ENCODE measurements around the gene MLPH.

Gene MLPH

GRCh38 chr2:237561221-237561620 is 74.2 kb downstream of the MLPH start:
- no peaks in the 10 kb centered on the region for H3K36me3 Mint-ChIP-seq
- H3K27ac Mint-ChIP-seq = no peak overlapping the region
- H3K4me1 Mint-ChIP-seq (ENCODE audit: low read depth) = peaks cover 7% of the 10 kb centered on the region
- no peak overlapping the region for H3K4me3 Mint-ChIP-seq
- peaks cover 4% of the 10 kb centered on the region for H3K27me3 Mint-ChIP-seq
- peaks cover 1% of the 10 kb centered on the region for H3K9me3 Mint-ChIP-seq (ENCODE audit: low read depth)

DNA sequence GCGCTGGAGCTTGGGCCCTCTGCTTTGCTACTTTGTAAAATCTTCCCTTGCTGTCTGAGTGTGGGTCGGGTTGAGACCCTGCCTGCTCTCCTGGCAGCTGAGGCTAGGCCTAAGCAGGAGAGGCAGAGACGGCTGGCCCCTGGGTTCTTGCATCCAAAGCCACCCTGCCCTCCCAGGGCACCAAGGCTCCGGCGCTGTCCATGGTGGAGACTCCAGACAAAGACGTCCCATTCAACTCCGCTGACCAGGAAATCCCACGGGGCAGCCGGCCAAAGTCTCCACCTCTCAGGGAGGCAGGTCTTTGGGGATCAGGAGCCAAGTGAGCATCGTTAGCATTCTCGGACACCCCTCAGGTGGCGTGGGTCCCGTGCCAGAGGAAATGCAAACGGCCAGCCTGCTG is 76.8 kb downstream of the MLPH start:
- Mint-ChIP-seq H3K27me3 (peaks cover 4% of the 10 kb centered on the region), H3K4me1 (ENCODE audit: low read depth) (no peaks in the 10 kb centered on the region), H3K4me3 (no peak overlapping the region), H3K27ac (no peak overlapping the region), H3K36me3 (no peaks in the 10 kb centered on the region), H3K9me3 (ENCODE audit: low read depth) (no peaks in the 10 kb centered on the region)

DNA sequence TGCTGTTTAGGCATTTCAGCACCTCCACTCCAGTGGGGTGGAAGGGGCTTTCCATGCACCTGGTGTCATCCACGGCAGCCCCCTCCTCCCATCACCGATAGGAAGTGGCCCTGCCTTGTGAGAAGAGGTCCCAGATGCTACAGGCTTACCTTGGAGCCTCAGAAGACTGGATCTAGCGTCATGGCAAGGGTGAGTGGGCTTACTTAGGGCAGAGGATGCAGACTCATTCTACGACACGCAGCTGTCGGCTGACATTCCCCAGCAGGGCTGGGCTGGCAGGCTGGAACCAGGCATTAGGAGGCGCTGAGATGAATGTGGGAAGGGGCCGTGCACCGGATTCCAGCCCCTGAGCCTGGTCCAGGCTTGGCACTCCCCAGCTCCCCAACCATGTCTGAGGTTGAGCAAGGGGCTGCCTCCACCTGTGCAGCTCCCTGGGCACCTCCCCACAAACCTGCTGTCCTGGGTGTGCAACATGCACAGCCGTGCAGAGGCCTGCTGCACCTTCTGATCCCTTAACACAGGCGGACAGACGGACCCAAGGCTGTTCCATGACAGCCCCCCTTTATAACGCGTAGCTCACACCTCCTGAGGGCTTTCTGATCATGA is 77.6 kb downstream of the MLPH start:
- no peaks in the 10 kb centered on the region for H3K27me3 Mint-ChIP-seq
- H3K4me3 Mint-ChIP-seq = no peak overlapping the region
- H3K9me3 Mint-ChIP-seq (ENCODE audit: low read depth) = no peaks in the 10 kb centered on the region
- no peak overlapping the region for H3K27ac Mint-ChIP-seq
- no peaks in the 10 kb centered on the region for H3K36me3 Mint-ChIP-seq
- H3K4me1 Mint-ChIP-seq (ENCODE audit: low read depth) = no peaks in the 10 kb centered on the region

- no peaks in the 10 kb centered on the region for H3K27me3 Mint-ChIP-seq
- no peaks in the 10 kb centered on the region for H3K36me3 Mint-ChIP-seq
- no peak overlapping the region for H3K4me3 Mint-ChIP-seq
- H3K9me3 Mint-ChIP-seq (ENCODE audit: low read depth) = no peaks in the 10 kb centered on the region
- H3K27ac Mint-ChIP-seq = no peak overlapping the region
- no peaks in the 10 kb centered on the region for H3K4me1 Mint-ChIP-seq (ENCODE audit: low read depth)
Measured at GRCh38 chr2:237565974-237566373, 78.9 kb downstream of the MLPH start.

- Mint-ChIP-seq H3K36me3 (no peaks in the 10 kb centered on the region), H3K27ac (no peak within 1 kb of the TSS), H3K27me3 (no peaks in the 10 kb centered on the region), H3K4me3 (no peak within 1 kb of the TSS), H3K4me1 (ENCODE audit: low read depth) (no peaks in the 10 kb centered on the region), H3K9me3 (ENCODE audit: low read depth) (no peaks in the 10 kb centered on the region)
Measured at GRCh38 chr2:237566401-237567235, 79.6 kb downstream of the MLPH start, which contains the start of gene PRLH. Gene PRLH (plus strand): TSS chr2:237566574. CDS start chr2:237566574, 0 bp downstream.

DNA sequence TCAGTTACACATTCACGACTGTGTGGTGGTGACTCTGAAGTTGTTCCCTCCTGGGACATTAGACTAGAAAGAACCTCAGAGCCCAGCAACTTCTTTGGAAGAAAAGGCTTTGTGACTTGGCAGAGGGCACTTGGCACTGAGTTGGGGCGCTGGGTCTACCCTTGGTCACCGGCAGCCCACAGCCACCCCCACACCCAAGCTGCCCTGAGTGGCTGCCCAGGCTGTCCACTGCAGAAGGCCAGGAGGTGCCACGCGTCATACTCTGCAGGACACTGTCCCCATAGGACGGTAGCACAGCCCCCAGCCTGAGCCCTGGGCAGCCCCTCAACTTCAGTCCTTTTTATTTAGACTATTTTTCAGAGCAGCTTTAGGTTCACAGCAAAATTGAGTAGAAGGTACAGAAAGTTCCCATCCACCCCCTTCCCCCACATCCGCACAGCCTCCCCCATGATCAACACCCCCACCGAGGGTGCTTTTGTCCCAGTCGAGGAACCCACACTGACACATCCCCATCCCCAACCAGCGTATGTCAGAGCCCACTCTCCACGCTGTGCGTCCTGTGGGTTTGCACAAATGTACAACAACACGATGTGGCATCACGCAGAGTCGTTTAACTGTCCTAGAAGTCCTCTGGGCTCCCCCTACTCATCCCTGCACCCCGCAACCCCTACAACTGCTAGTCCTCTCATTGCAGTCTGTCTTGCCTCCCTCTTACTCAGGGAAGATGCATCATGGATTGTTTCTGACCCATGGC is 80.4 kb downstream of the MLPH start:
- H3K9me3 Mint-ChIP-seq (ENCODE audit: low read depth) = no peaks in the 10 kb centered on the region

DNA sequence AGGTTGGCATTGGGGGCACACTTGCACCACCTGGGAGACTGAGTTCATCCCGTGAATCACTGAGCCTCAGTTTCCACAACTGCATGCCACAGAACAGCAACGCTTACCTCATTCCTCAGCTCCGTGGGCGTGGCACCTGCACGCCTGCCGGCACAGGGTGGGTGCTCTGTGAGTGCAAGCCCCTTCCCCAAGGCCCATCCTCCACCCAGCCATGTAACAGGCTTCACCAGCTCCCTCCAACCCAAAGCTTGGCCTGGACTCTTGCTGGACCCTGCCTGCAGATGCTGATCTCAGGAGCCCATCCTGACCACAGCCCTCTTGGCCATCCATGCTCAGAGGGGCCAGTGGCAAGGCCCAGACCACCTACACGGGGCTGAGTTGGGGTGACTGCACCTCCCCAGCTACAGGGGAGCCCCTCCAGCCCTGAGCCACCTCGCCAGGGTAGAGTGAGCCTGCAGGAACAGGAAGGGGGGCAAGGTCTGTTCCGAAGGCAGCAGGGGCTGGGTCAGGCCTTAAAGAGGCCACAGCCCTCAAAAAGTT is 81.1 kb downstream of the MLPH start:
- Mint-ChIP-seq H3K4me1 (ENCODE audit: low read depth) (peaks cover 6% of the 10 kb centered on the region), H3K4me3 (no peak overlapping the region), H3K36me3 (no peaks in the 10 kb centered on the region), H3K27ac (no peak overlapping the region), H3K9me3 (ENCODE audit: low read depth) (no peaks in the 10 kb centered on the region), H3K27me3 (no peaks in the 10 kb centered on the region)

More for the DNA sequence above, 80.4 kb downstream of the MLPH start:
- Mint-ChIP-seq H3K27me3 (no peaks in the 10 kb centered on the region), H3K27ac (no peak overlapping the region), H3K4me3 (no peak overlapping the region), H3K4me1 (ENCODE audit: low read depth) (peaks cover 6% of the 10 kb centered on the region), H3K36me3 (no peaks in the 10 kb centered on the region)

- H3K4me1 Mint-ChIP-seq (ENCODE audit: low read depth) = peaks cover 6% of the 10 kb centered on the region
- no peak overlapping the region for H3K27ac Mint-ChIP-seq
- no peaks in the 10 kb centered on the region for H3K27me3 Mint-ChIP-seq
- no peaks in the 10 kb centered on the region for H3K36me3 Mint-ChIP-seq
- H3K4me3 Mint-ChIP-seq = no peak overlapping the region
- H3K9me3 Mint-ChIP-seq (ENCODE audit: low read depth) = no peaks in the 10 kb centered on the region
Measured at GRCh38 chr2:237569041-237569440, 82.0 kb downstream of the MLPH start.

DNA sequence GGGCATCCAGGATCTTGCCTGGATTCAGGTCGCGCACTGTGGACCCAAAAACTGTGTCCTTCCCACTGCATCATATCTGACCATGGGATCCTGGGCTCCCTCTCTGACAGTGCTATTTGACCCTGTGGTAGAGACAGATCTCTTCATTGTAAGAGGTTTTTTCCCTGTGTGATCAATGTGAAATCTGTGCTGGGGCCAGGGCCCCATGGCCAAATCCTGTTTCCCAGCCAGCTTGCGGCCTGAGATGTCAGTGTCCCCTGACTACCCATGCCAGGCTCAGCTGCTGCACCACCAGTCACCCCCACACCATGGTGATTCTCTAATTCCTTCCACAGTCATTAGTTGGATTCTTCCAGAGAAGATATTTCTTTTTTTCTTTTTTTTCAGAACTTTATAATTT is 82.8 kb downstream of the MLPH start:
- H3K4me3 Mint-ChIP-seq = no peak overlapping the region
- no peaks in the 10 kb centered on the region for H3K36me3 Mint-ChIP-seq
- peaks cover 6% of the 10 kb centered on the region for H3K4me1 Mint-ChIP-seq (ENCODE audit: low read depth)
- H3K27ac Mint-ChIP-seq = no peak overlapping the region
- H3K27me3 Mint-ChIP-seq = no peaks in the 10 kb centered on the region
- H3K9me3 Mint-ChIP-seq (ENCODE audit: low read depth) = no peaks in the 10 kb centered on the region

GRCh38 chr2:237570776-237571335 is 83.8 kb downstream of the MLPH start:
- peaks cover 6% of the 10 kb centered on the region for H3K4me1 Mint-ChIP-seq (ENCODE audit: low read depth)
- no peaks in the 10 kb centered on the region for H3K9me3 Mint-ChIP-seq (ENCODE audit: low read depth)
- no peak overlapping the region for H3K4me3 Mint-ChIP-seq
- no peaks in the 10 kb centered on the region for H3K27me3 Mint-ChIP-seq
- H3K36me3 Mint-ChIP-seq = no peaks in the 10 kb centered on the region
- no peak overlapping the region for H3K27ac Mint-ChIP-seq

GRCh38 chr2:237571551-237571950 is 84.5 kb downstream of the MLPH start:
- Mint-ChIP-seq H3K27me3 (no peaks in the 10 kb centered on the region), H3K9me3 (ENCODE audit: low read depth) (no peaks in the 10 kb centered on the region), H3K27ac (no peak overlapping the region), H3K4me3 (no peak overlapping the region), H3K36me3 (no peaks in the 10 kb centered on the region), H3K4me1 (ENCODE audit: low read depth) (peaks cover 6% of the 10 kb centered on the region)

GRCh38 chr2:237572021-237572741 is 85.1 kb downstream of the MLPH start:
- no peak overlapping the region for H3K27ac Mint-ChIP-seq
- H3K36me3 Mint-ChIP-seq = no peaks in the 10 kb centered on the region
- H3K4me3 Mint-ChIP-seq = no peak overlapping the region
- H3K27me3 Mint-ChIP-seq = no peaks in the 10 kb centered on the region
- H3K9me3 Mint-ChIP-seq (ENCODE audit: low read depth) = no peaks in the 10 kb centered on the region
- H3K4me1 Mint-ChIP-seq (ENCODE audit: low read depth) = peaks cover 6% of the 10 kb centered on the region

DNA sequence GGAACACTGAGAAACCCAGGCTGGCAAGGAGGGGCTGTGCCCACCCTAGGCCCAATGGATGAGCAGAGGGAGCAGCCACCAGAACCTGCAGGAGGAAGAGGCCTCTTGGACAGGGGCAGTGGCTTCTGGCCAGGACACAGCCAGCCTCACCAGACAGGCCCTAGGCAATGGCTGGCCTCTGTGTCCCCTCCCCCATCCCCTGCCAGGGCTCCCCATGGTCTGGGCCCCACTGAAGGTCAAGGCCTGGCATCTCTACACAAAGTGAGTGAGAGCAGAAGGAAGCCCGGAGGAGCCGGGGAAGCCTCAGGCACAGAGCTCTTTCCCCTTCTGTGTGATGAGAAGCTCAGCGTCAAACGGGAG is 85.7 kb downstream of the MLPH start:
- peaks cover 6% of the 10 kb centered on the region for H3K4me1 Mint-ChIP-seq (ENCODE audit: low read depth)
- H3K9me3 Mint-ChIP-seq (ENCODE audit: low read depth) = no peaks in the 10 kb centered on the region
- H3K36me3 Mint-ChIP-seq = no peaks in the 10 kb centered on the region
- H3K27me3 Mint-ChIP-seq = no peaks in the 10 kb centered on the region
- no peak overlapping the region for H3K4me3 Mint-ChIP-seq
- no peak overlapping the region for H3K27ac Mint-ChIP-seq

DNA sequence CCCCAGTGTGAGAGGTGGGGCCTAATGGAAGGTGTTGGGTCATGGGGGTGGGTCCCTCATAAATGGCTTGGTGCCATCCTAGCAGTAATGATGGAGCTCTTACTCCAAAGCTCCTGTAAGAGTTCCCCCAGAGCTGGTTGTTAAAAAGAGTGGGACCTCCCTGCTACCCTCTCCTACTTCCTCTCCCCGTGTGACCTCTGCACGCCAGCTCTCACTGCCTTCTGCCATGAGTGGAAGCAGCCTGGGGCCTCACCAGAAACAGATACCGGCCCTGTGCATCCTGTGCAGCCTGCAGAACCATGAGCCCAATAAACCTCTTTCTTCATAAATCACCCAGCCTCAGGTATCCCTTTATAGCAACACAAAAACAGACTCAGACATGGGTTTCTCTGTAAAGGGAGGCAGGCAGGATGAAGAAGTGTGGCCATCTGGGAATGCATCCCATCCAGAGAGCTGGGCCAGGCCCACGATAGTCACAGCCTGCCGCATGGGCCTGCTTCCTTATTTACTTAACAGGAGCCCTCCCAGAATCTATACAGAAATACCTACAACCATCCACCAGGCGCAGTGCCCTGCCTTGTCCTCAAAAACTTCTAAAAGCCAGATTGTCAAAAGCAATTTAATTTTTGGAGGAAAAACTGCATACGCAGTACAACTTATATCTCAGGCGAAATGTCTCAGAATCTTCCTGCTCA is 86.8 kb downstream of the MLPH start:
- H3K9me3 Mint-ChIP-seq (ENCODE audit: low read depth) = no peaks in the 10 kb centered on the region
- no peaks in the 10 kb centered on the region for H3K36me3 Mint-ChIP-seq
- H3K4me3 Mint-ChIP-seq = no peak overlapping the region
- peaks cover 6% of the 10 kb centered on the region for H3K4me1 Mint-ChIP-seq (ENCODE audit: low read depth)
- no peak overlapping the region for H3K27ac Mint-ChIP-seq
- H3K27me3 Mint-ChIP-seq = no peaks in the 10 kb centered on the region
